ENCODE results near the gene LSAMP. TPM values are rescaled to one million over a fixed set of nuclear protein-coding genes. Genes with fewer than 3 reads are reported as not detected.

Gene LSAMP
- total RNA-seq, 1 experiment from 2014 or later: 16.1 TPM

- in situ Hi-C loops (cut with HindIII; ENCODE audit: low pct_unique_long_range_greater_than_20kb, low sequenced_read_pairs): no loop called here
- no peak for DNase-seq (ENCODE audit: low read depth, low spot score)
Measured at GRCh38 chr3:116166121-116166520, 279.2 kb downstream of the LSAMP start.

- no peak for DNase-seq (ENCODE audit: low read depth, low spot score)
- in situ Hi-C loops (cut with HindIII; ENCODE audit: low pct_unique_long_range_greater_than_20kb, low sequenced_read_pairs): no loop called here
Measured at GRCh38 chr3:116165641-116166040, 279.6 kb downstream of the LSAMP start.

- in situ Hi-C loops (cut with HindIII; ENCODE audit: low pct_unique_long_range_greater_than_20kb, low sequenced_read_pairs): no loop called here
- DNase-seq (ENCODE audit: low read depth, low spot score): no peak
Measured at GRCh38 chr3:116165135-116165534, 280.2 kb downstream of the LSAMP start.

GRCh38 chr3:116164039-116164438 lies 281.2 kb downstream of the LSAMP start:
- no peak for DNase-seq (ENCODE audit: low read depth, low spot score)
- in situ Hi-C loops (cut with HindIII; ENCODE audit: low pct_unique_long_range_greater_than_20kb, low sequenced_read_pairs): no loop called here

- DNase-seq (ENCODE audit: low read depth, low spot score): no peak
- in situ Hi-C loops (cut with HindIII; ENCODE audit: low pct_unique_long_range_greater_than_20kb, low sequenced_read_pairs): no loop called here
Measured at GRCh38 chr3:116161575-116162525, 283.4 kb downstream of the LSAMP start.

GRCh38 chr3:116160594-116160993 lies 284.7 kb downstream of the LSAMP start:
- in situ Hi-C loops (cut with HindIII; ENCODE audit: low pct_unique_long_range_greater_than_20kb, low sequenced_read_pairs): no loop called here
- DNase-seq (ENCODE audit: low read depth, low spot score): no peak

GRCh38 chr3:116155841-116156240 lies 289.4 kb downstream of the LSAMP start:
- no peak for DNase-seq (ENCODE audit: low read depth, low spot score)
- in situ Hi-C loops (cut with HindIII; ENCODE audit: low pct_unique_long_range_greater_than_20kb, low sequenced_read_pairs): no loop called here

- DNase-seq (ENCODE audit: low read depth, low spot score): no peak
- in situ Hi-C loops (cut with HindIII; ENCODE audit: low pct_unique_long_range_greater_than_20kb, low sequenced_read_pairs): no loop called here
Measured at GRCh38 chr3:116154389-116154788, 290.9 kb downstream of the LSAMP start.

GRCh38 chr3:116153174-116153573 lies 292.1 kb downstream of the LSAMP start:
- in situ Hi-C loops (cut with HindIII; ENCODE audit: low pct_unique_long_range_greater_than_20kb, low sequenced_read_pairs): no loop called here
- peak; percentile 46 for DNase-seq (ENCODE audit: low read depth, low spot score)

- in situ Hi-C loops (cut with HindIII; ENCODE audit: low pct_unique_long_range_greater_than_20kb, low sequenced_read_pairs): no loop called here
- no peak for DNase-seq (ENCODE audit: low read depth, low spot score)
Measured at GRCh38 chr3:116150655-116151167, 294.6 kb downstream of the LSAMP start.

GRCh38 chr3:116148881-116149851 lies 296.1 kb downstream of the LSAMP start:
- peak; percentile 78 for DNase-seq (ENCODE audit: low read depth, low spot score)
- in situ Hi-C loops (cut with HindIII; ENCODE audit: low pct_unique_long_range_greater_than_20kb, low sequenced_read_pairs): no loop called here

- in situ Hi-C loops (cut with HindIII; ENCODE audit: low pct_unique_long_range_greater_than_20kb, low sequenced_read_pairs): no loop called here
- no peak for DNase-seq (ENCODE audit: low read depth, low spot score)
Measured at GRCh38 chr3:116145613-116146012, 299.7 kb downstream of the LSAMP start.

GRCh38 chr3:116141724-116142123 lies 303.6 kb downstream of the LSAMP start:
- peak; percentile 91 for DNase-seq (ENCODE audit: low read depth, low spot score)
- in situ Hi-C loops (cut with HindIII; ENCODE audit: low pct_unique_long_range_greater_than_20kb, low sequenced_read_pairs): no loop called here

- in situ Hi-C loops (cut with HindIII; ENCODE audit: low pct_unique_long_range_greater_than_20kb, low sequenced_read_pairs): no loop called here
- DNase-seq (ENCODE audit: low read depth, low spot score): peak; percentile 88
Measured at GRCh38 chr3:116140100-116140689, 305.1 kb downstream of the LSAMP start.

- in situ Hi-C loops (cut with HindIII; ENCODE audit: low pct_unique_long_range_greater_than_20kb, low sequenced_read_pairs): no loop called here
- peak; percentile 99 for DNase-seq (ENCODE audit: low read depth, low spot score)
Measured at GRCh38 chr3:116139641-116140040, 305.6 kb downstream of the LSAMP start.

GRCh38 chr3:116135457-116136085 lies 309.7 kb downstream of the LSAMP start:
- in situ Hi-C loops (cut with HindIII; ENCODE audit: low pct_unique_long_range_greater_than_20kb, low sequenced_read_pairs): no loop called here

GRCh38 chr3:116129187-116129946 lies 315.9 kb downstream of the LSAMP start:
- DNase-seq (ENCODE audit: low read depth, low spot score): no peak
- in situ Hi-C loops (cut with HindIII; ENCODE audit: low pct_unique_long_range_greater_than_20kb, low sequenced_read_pairs): no loop called here

More at GRCh38 chr3:116135457-116136085, 309.7 kb downstream of the LSAMP start:
- DNase-seq (ENCODE audit: low read depth, low spot score): no peak
